DMS114 treated with DMSO at 0.1 percent for 48 hours (cell line): ENCODE data around the gene PLEKHA8.

ENCODE experiments used
- DNase-seq: peaks from one replicate; lab custom pipeline; 2025; ENCODE audit not compliant: unreplicated experiment; lab: John Stamatoyannopoulos, UW

The PLEKHA8 gene

DNA sequence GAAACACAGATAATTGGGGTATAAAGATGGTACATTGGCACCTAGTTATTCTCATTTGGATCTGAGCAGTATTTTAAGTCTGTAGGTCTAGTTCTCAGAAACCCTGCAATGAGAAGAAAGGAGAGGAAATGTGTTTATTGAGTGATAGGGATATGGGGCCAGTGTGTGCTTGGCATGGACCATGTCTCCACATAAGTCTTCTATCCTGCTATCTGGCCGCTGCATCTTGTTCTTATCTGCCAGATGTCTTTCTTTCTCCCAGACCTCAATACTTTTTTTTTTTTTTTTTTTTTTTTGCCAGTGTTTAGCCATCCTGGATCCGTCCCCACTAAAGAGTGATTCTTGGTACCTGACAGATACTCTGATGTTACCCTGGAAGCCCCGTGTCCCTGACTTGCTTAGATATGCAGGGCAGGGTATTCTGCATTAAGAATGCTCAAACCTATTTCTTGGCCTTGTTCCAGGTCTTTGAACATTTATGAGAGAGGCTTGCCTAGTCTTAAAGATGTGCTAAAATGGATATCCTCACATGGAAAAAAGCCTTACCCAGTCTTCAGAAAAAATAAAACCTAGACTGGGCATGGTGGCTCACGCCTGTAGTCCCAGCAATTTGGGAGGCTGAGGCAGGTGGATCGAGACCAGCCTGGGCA lies 116.6 kb downstream of the PLEKHA8 start:
- no peak for DNase-seq

- DNase-seq: no peak
These were observed 117.3 kb downstream of the PLEKHA8 start for GRCh38 chr7:30145426-30145970.

DNA sequence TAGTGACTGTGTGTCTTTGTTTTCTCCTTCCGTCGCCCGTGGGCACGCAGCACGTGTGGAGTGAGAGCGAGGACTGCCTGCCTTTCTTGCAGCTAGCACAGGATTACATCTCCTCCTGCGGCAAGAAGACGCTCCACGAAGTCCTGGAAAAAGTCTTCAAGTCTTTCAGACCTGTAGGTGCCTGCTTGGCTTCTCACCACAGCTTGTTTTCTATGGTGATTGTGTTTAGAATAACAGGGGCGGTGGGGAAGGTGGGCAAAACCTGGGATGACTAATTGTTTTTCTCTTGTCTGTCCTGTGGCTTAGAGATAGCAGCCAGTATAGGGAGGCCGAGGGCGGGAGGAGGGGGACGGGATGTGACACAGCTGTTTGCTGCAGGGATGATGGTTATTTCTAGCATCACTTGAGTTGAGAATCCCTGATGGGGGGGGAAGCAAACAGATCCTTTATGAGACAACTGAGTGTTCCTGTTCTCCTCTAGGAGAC lies 118.0 kb downstream of the PLEKHA8 start:
- DNase-seq: no peak

DNA sequence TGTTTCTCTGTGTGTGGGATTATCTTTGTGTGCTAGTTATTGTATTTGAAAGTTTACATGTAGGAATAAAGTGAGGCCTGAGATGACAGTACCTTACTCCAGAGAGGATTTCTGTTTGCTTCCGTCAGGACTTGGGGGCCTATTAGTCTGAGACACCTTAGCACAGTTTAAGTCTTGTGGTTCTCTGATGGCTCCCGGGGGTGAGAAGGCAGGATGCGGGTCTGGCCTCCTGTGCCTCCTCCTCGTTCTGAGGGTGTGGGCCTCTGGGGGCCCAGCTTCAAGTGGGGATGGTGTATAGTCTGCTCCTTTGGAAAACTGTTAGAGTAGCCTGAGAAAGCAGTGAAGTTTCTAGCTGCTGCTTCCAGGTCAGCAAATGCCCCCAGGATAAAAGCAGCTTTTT lies 119.0 kb downstream of the PLEKHA8 start:
- no peak for DNase-seq

GRCh38 chr7:30147785-30148184 lies 119.6 kb downstream of the PLEKHA8 start:
- no peak for DNase-seq

DNA sequence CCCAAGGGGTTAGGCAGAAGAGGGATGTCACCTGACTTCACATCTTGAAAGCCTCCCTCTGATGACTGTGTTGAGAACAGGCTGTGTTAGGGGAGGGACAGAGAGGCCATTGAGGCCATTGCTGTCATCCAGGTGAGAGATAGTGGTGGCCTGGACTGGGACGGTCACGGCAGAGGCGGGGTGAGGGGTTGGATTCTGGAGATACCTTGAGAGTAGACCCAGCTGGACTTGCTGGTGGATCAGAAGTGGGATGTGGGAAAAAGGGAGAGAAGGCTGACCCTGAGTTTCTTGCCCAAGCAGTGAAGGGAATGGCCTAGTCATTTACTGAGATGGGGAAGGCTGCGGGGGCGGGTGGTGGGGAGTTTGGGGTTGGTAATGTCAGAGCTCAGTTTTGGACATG lies 120.2 kb downstream of the PLEKHA8 start:
- DNase-seq: no peak

- DNase-seq: no peak
These were observed 120.8 kb downstream of the PLEKHA8 start for GRCh38 chr7:30148951-30149459.

DNA sequence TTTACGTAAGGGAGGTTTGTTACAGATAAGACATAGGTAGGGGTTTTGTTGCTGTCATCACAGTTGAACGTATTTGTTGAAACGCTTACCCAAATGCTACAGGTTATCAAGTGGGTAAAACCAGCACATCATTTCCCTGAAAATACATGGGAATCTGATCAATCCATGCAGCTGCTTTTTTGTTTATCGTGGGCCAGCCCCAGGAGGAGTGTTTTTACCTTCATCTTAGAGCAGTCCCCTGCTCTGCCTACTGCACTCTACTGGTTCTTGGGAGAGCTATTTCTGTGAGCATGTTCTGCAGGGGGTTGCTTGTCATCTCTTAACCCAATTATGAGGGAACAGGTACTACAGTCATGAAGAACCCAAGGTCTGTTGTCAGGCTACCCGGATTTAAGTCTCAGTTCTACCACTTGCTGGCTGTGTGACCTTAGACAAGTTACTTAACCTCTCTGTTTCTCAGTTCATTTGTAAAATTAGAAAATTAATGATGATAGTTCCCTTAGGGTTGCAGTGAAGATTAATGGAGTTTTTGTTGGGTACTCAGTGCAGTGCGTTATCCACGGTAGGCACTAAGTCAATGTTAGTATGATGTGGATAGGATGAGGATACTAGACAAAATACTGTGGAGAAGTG lies 121.5 kb downstream of the PLEKHA8 start:
- DNase-seq: no peak

- no peak for DNase-seq
These were observed 122.5 kb downstream of the PLEKHA8 start for GRCh38 chr7:30150711-30151110.

DNA sequence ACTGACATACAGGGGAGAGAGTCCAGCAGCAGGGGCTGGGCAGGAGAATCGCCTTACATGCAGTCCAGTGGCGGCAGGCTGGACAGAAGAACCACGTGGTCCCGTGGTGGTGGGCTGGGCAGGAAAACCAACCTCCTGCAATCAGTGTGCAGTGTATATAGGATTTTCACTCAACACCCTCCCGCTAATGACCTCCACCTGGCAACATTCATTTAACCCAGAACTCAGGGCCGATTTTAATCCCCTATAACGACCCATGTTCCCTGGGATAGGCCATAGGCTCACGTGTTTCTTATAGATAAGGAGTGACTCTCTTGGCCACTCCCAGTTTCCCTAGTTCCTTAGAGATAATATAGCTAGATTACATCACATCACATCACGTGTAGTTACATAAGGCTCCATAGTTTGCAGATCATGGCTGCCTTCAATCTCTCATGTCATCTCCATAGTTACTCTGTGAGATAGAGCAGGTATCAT lies 125.9 kb downstream of the PLEKHA8 start:
- DNase-seq: no peak

DNA sequence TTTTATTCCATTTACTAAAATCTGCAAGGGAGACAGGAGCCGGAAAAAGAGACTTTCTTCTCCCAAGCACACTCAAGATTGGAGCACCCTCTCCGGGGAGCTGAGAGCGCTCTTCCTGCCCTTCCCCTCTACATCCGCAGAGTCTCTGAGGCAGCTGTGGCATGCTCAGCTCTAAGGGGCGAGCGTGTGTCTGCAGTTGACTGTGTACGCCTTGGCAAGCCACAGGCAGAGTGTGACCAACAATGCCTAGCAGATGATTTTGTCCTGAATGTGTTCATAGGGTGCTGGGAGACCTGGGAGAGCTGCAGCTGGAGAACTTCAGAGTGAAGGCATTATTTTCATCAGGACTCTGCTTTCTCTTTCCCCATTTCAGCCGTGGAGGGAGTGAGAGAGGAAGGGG lies 127.3 kb downstream of the PLEKHA8 start:
- no peak for DNase-seq

DNA sequence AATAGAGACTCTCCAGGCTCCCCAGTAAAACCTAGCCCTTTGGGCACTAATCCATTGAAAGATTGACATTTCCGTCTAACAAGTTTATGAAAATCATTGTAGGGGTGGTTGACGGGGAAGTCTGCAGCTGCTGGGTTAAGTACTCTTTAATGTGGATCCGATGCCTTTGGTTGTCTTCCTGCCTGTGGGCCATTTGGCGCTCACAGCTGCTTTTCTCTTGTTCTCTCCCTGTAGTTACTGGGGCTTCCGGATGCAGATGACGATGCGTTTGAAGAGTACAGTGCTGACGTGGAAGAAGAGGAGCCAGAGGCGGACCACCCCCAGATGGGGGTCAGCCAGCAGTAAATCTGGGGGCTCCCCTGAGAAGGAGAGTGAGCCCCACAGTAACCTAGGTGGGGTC lies 129.0 kb downstream of the PLEKHA8 start:
- DNase-seq: no peak

DNA sequence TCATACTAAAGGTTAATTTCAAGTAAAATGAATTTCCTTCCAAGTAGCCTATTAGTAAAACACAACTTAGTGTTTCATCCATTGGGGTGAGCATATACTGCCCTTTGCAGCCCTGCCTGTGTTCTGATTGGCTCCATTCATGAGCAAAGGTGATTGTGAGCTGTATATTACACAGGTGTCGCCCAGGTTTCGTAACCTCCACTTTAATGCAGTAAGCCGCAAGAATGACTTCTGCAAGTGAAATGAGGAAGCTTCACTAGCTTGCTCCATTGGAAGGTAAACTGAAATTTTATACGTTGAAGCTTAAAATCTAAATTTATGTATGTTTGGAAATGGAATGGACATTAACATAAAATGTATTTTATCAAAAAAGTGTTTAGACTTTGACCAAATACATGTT lies 131.0 kb downstream of the PLEKHA8 start:
- DNase-seq: no peak

DNA sequence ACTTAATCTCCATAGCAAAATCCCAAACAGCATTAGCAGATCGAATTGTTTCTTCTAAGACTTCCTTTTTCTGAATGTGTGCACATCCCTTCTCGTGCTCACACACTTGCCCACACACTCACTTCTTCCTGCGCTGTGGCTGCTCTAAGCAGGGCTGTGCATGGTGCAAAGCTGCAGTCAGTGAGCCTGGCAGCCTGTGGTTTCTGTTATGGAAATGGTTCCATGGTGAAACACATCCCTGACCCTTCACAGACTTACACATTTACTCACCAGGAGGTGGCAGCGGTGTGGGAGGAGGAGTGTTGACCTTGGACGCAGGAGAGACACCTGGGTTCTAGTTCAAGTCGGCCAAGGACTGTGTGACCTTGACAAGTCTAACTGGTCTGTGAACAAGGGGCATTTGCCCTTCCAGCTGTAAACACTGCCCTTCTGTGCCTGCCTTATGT lies 131.5 kb downstream of the PLEKHA8 start:
- DNase-seq: no peak

GRCh38 chr7:30160329-30160728 lies 132.1 kb downstream of the PLEKHA8 start:
- no peak for DNase-seq

DNA sequence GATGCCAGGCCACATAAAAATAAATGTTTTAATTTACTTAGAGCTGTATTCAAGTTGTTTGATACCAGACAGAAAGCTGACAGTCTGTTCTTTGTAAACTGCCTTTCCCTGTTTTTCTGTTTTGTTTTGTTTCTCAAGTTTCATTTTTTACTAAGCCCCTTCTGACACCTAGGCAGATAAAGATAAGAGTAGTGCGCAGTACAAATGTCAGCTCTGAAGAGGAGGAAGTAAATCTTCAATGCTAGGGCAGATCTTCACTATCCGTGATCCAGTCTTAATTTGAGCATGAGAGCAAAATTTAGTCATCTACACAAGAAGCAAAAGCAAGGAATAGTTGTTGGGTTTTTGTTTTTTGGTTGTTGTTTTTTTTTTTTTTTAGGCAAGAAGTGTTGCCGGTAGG lies 133.9 kb downstream of the PLEKHA8 start:
- no peak for DNase-seq

- no peak for DNase-seq
These were observed 134.5 kb downstream of the PLEKHA8 start for GRCh38 chr7:30162622-30163124.

DNA sequence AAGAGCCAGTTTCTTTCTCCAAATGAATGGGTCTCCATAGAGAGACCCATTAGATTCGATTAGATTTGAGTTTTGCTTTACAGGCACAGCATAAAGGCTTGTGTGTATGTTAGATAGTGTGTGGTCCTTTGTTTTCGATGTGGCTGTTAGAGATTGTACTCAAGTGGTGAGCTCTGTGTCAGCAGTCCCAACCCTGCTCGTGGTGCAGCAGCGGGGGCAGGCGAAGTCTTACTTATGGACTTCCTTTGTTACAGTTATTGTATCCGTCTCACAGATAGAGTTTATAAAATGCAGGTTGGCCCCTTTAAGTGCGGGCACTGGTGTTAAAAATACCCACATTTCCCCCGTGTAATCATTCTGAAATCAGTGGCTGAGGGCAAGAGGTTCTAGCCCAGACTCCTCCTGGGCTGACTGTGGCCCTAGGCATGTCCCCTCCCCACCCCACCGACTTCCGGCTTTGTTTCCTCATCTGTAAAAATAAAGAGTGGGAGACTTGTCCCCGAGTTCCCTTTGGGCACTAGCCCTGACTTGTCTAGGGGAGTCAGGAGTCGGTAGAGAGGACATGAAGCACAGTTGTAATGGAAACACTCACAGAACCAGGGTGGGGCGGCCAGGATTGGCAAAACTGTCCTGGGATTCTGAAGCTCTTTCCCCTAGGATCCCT lies 135.2 kb downstream of the PLEKHA8 start:
- DNase-seq: no peak

DNA sequence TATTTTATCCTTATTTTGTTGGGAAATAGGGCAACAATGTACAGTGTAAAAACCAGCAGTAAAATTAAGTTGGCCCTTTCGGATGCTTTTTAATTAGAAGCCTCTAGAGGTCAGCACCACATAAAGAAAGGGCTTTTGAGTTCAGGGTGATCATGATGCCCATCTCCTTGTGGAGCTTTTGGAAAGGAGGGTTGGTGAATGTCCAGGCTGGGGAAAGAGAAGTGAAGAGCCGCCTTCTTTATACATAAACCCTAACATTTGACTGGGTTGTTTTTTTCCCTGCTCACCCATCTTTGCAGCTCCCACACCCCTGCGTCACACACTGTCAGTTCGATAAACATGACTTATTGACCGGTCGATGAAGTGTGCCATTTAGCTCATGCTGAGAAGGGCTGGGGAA lies 136.4 kb downstream of the PLEKHA8 start:
- DNase-seq: peak; percentile 29

GRCh38 chr7:30165590-30165989 lies 137.4 kb downstream of the PLEKHA8 start:
- DNase-seq: no peak

DNA sequence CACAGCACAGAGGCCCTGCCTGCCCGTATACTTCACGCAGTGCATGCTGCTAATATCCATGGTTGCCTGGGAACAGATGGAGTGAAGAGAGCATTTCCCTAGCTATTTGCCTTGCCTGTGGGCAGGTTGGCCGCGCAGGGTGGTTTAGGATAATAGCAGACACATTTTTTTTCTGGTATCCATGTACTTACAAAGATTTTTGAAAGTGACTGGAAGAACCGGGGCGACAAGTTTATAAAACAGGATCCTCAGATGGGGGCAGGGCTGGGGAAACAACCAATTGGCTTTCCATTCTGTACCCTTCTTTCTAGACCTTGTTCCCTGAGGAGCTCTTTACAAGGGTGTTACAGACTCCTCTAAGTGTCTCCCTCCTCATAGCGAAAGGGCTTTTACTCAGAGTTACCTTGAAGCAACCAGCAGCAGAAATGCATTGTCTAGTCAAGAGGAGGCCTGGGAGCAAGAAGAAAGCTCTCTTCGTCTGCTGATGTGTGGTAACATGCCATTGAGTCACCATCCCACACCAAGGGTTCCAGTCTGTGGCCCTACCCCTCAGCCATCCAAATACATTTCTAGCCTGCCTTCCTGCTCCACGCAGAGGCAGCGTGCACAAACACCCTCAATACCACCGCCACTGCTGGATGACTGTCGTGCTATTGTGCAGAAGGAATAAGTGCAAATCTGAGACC lies 138.1 kb downstream of the PLEKHA8 start:
- no peak for DNase-seq
